Globus pallidus (tissue), 1 donor: ENCODE results near the gene MAP2K4.

ENCODE experiments used
- DNase-seq: peaks from one replicate; pipeline ENCODE4 v3.0.0-alpha.2; 2015; ENCODE audit warnings: low spot score

MAP2K4 gene

GRCh38 chr17:12040478-12040877, 19.8 kb downstream of the MAP2K4 start:
- no peak for DNase-seq

GRCh38 chr17:12041312-12041711, 20.6 kb downstream of the MAP2K4 start:
- no peak for DNase-seq

GRCh38 chr17:12043702-12044101, 23.0 kb downstream of the MAP2K4 start:
- DNase-seq: no peak

- no peak for DNase-seq
Observed at GRCh38 chr17:12046786-12047185, 26.1 kb downstream of the MAP2K4 start.

- no peak for DNase-seq
Observed at GRCh38 chr17:12047681-12048376, 27.2 kb downstream of the MAP2K4 start.

GRCh38 chr17:12048843-12049473, 28.3 kb downstream of the MAP2K4 start:
- no peak for DNase-seq

- DNase-seq: no peak
Observed at GRCh38 chr17:12050646-12051225, 30.1 kb downstream of the MAP2K4 start.

DNA sequence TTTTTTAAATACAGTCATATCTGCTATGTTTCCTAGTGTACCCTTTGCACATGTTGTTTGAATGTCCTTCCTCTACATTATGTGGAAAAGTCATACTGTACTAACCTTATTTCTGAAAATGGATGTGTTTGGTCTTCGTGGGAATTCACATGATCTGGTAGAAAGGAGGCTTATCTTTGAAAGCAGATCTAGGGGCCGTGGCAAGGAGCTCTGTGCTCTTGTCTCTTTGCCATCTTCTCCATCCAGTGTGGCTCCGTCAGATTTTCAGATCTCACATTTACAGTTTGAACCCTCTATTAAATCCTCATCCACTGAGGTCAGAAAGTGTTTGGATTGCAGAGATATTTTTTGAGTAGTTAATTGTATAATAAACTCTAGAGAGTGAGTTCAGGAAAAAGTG, 32.9 kb downstream of the MAP2K4 start:
- no peak for DNase-seq

GRCh38 chr17:12055889-12056288, 35.2 kb downstream of the MAP2K4 start:
- no peak for DNase-seq

DNA sequence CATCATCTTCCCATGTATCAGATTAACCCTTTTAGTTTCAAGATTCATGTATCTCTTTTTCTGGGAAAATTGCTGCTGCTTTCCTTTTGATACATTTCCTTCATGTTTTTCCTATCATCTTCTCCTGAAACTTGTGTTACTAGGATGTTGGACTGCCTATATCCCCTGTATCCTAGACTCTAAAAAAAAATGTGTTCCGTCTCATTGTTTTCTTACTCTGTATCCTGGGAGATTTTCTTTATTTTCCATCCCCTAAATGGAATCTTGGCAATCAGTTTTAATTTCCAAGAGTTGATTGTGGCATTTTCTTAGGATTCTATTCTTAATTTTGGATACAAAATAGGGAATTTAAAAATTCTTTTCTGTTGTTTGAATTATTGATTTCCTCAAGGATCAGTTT, 36.8 kb downstream of the MAP2K4 start:
- no peak for DNase-seq

DNA sequence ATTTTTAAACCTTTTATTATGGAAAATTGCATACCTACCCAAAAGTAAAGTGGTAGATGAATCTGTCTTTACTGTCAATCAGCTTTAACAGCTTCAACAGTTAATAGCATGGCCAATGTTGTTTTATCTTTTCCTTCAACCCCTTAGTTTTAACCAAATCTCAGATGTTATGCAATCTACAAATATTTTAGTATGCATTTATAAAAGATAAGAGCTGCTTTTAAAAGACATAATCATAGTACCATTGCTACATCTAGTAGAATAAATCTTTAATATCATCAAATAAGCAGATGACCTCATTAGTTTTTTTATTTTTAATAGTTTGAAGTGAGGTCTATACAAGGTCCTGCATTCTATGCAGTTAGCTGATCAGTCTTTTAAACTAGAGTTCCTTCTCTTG, 37.9 kb downstream of the MAP2K4 start:
- DNase-seq: no peak

DNA sequence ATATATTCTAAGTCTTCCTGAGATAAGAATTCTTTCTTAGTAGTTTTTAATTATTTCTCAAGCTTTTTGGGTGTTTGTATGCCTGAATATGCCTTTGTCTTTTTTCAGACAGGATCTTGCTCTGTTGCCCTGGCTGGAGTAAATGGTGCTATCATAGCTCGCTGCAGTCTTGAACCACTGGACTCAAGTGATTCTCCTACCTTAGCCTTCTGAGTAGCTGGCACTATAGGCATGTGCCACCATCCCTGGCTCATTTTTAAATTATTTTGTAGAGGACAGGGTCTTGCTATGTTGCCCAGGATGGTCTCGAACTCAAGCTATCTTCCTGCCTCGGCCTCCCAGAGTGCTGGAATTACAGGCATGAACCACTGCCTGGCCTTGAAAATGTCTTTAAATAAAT, 41.6 kb downstream of the MAP2K4 start:
- no peak for DNase-seq

- no peak for DNase-seq
Observed at GRCh38 chr17:12064395-12064794, 43.7 kb downstream of the MAP2K4 start.

DNA sequence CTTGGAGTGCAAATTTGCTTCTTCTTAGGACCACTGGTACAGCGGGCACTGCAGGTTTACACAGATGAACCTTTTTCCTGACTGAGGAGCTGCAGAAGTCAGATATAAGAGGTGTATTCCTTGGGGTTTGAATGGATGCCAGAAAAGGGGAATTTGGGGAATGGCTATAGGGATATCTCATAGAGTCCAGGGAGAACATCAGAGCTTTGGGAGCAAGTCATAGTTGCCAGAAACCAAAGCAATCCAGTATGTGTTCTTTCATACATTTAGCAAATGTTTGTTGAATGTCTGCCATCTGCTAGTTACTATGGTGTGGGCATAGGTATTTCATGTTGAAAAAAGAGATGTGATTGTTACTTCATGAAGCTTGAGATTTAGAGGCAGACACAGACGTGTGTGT, 46.8 kb downstream of the MAP2K4 start:
- no peak for DNase-seq

DNA sequence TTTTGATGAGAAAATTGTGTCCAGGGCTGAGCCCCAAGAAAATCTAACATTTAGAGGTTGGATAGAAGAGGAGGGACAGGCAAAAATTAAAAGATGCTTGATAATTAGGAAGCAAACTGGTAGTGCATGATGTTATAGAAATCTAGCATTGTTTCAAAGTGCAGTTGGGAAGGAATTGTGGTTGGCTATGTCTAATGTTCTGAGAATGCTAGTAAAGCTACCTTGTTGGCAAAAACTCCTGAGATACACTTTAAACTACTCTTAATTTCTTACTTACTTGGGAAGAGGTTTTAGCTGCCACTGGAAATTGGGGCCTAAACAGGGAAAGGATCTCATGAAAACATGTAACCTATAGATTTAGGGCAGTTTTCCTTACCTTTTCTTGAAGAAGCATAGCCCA, 48.3 kb downstream of the MAP2K4 start:
- DNase-seq: no peak

DNA sequence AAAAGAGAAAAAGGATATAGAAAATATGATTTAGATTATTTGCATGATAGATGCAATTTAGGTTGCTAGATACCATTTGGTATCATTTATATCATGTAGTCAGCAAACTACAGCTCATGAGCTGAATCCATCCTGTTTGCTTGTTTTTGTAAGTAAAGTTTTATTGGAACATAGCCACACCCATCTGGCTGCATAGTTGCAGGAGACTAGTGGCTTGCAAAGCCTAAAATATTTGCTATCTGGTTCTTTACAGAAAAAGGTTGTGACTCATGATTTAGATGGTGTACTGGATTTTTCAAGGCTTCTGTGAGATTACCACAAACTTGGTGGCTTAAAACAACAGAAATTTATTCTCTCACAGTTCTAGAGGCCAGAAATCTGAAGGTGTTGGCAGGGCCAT, 49.9 kb downstream of the MAP2K4 start:
- no peak for DNase-seq

GRCh38 chr17:12074346-12074745, 53.7 kb downstream of the MAP2K4 start:
- DNase-seq: no peak

DNA sequence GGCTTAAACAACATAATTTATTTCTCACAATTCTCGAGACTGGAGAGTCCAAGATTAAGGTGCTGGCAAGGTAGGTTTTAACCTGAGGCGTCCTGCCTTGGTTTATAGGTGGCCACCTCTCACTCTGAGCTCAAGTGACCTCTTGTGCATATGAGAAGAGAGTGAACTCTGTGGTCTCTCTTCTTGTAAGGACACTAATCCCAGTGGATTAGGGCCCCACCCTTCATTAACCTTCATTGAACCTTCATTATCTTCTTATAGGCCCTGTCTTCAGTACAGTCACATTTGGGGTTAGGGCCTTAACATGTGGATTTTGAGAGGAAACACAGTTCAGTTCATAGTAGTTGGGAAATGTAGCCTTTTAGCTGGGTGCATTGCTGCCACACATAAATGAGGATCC, 57.1 kb downstream of the MAP2K4 start:
- DNase-seq: no peak

GRCh38 chr17:12078791-12079190, 58.1 kb downstream of the MAP2K4 start:
- no peak for DNase-seq

- no peak for DNase-seq
Observed at GRCh38 chr17:12081720-12082119, 61.0 kb downstream of the MAP2K4 start.

DNA sequence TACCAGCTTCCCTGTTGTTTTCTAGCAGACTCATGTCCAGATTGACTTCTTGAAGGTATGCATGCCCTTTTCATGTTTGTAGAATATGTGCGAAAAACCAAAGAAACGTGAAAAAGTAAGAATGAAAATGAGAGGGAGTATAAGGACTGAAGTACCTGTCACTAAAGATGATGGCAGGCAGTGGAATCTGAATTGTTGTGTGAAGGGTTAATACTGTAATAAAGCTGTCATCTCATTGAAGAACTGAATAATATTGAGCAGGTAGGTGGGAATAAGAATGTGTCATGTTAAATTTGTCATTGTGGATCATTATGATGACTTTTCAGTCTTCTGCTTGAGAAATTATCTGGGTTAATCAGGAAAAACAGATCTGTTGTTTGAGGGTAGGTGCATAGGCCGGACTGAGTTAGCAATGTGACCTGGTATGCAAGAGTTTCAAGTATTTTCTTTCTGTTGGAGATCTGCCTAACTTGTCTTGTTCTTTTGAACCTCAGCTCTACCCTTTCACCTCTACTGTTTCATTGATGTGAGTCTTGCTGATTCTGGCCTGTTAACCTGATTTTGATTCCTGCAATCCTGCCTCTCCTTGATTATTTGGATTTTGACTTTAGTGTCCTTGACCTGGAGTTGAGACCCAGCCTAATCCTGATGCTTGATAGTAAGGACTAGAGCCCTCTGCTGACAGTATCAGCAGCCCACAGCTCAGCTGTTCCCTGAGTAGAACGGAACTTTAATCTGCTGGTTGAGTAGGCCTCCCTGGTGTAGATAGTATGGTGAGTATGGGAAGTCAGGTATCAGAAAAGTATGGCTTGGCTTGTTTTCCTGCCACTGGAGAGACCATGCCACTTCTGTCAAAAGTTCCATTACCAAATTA, 64.6 kb downstream of the MAP2K4 start:
- no peak for DNase-seq

- no peak for DNase-seq
Observed at GRCh38 chr17:12088035-12088434, 67.4 kb downstream of the MAP2K4 start.
